HepG2 (cell line): ENCODE results near the gene LCN12.

Source experiments
- CBX2 ChIP-seq, 2 experiments: fragments of 200-600 bp in 1 of 2; sonication (generic); formaldehyde crosslinking in 1 of 2; IDR thresholded peaks; 2 replicates each; pipeline versions ENCODE4 v1.7.0 to v1.8.1; 2018 to 2022; ENCODE audit warnings: low read depth in 2 of 2, low read length in 1 of 2, mild to moderate bottlenecking in 1 of 2, missing genetic modification reagents in 1 of 2
- CEBPZ ChIP-seq: IDR thresholded peaks from 2 replicates; pipeline ENCODE4 v1.6.1; 2012; ENCODE audit warnings: low read length, improper control_type of control experiment
- ELF4 ChIP-seq: sonication (generic); formaldehyde crosslinking; IDR thresholded peaks from 2 replicates; pipeline ENCODE4 v1.5.0; 2020; ENCODE audit warnings: missing genetic modification reagents, mild to moderate bottlenecking, moderate library complexity, borderline replicate concordance
- MTERF4 ChIP-seq: sonication (generic); formaldehyde crosslinking; IDR thresholded peaks from 2 replicates; pipeline ENCODE4 v1.8.0; 2023; ENCODE audit warnings: mild to moderate bottlenecking, missing genetic modification reagents
- MYPOP ChIP-seq: sonication (generic); formaldehyde crosslinking; IDR thresholded peaks from 2 replicates; pipeline ENCODE4 v1.8.1; 2023; ENCODE audit warnings: mild to moderate bottlenecking, moderate library complexity, missing genetic modification reagents
- STAT6 ChIP-seq: sonication (generic); formaldehyde crosslinking; IDR thresholded peaks from 2 replicates; pipeline ENCODE4 v1.4.0; 2020; ENCODE audit warnings: missing genetic modification reagents, mild to moderate bottlenecking, borderline replicate concordance

GRCh38 chr9:136955943-136956335 lies 3.9 kb downstream of the LCN12 start:
- TF ChIP-seq CBX2 (IDR thresholded peaks at IDR 0.05; ENCODE audit: low read depth, low read length) (no peak), CBX2 (CRISPR knock-in tag; IDR thresholded peaks at IDR 0.05; ENCODE audit: low read depth) (no peak), STAT6 (CRISPR knock-in tag) (no peak), CEBPZ (no peak), ELF4 (CRISPR knock-in tag) (no peak), MTERF4 (CRISPR knock-in tag) (no peak), MYPOP (no peak)
